Panc1 (cell line): Measurements from ENCODE around the gene ASIP. TPM values are rescaled to one million over a fixed set of nuclear protein-coding genes. Genes with fewer than 3 reads are reported as not detected.

Source experiments
- ATAC-seq: fragments of 200-7000 bp; cut with Tn5 transposase; 2 replicates; pipeline ENCODE4 v1.9.1; 2020; ENCODE audit warnings: mild to moderate bottlenecking, moderate library complexity
- BruUV-seq: library from RNA; stranded (reverse); fragments of 400-500 nt; replicated peaks from 2 replicates; lab custom pipeline; 2021; lab: Mats Ljungman, UMichigan
- CTCF ChIA-PET: fragments of 300-600 bp; sonication (Branson Sonifier 250); formaldehyde crosslinking; loops from one replicate; lab custom pipeline; 2022; ENCODE audit warnings: antibody characterized with exemption; lab: Charles Lee
- POLR2A ChIA-PET: fragments of 300-600 bp; sonication (Branson Sonifier 250); formaldehyde crosslinking; loops from one replicate; lab custom pipeline; 2022; ENCODE audit warnings: antibody characterized with exemption; lab: Charles Lee
- DNase-seq: peaks from one replicate; pipeline ENCODE4 v3.0.0-alpha.2; 2010; ENCODE audit warnings: low read depth, low spot score
- H3K27ac ChIP-seq: 2 replicates; pipeline ENCODE4 v1.5.1; 2011; ENCODE audit warnings: mild to moderate bottlenecking, low read length, inconsistent platforms
- H3K27me3 ChIP-seq: fragments of 200-500 bp; sonication (Bioruptor generic); 2 replicates; pipeline ENCODE4 v1.6.0; 2014; ENCODE audit warnings: low read length, inconsistent platforms; ENCODE audit not compliant: control insufficient read depth, insufficient read depth
- H3K36me3 ChIP-seq: fragments of 200-500 bp; sonication (Bioruptor generic); 2 replicates; pipeline ENCODE4 v1.5.1; 2014; ENCODE audit warnings: inconsistent platforms, mild to moderate bottlenecking, low read length, moderate library complexity; ENCODE audit not compliant: control insufficient read depth, insufficient read depth
- H3K4me1 ChIP-seq: 2 replicates; pipeline ENCODE4 v1.5.1; 2011; ENCODE audit warnings: inconsistent platforms, mild to moderate bottlenecking, low read length, moderate library complexity; ENCODE audit not compliant: control insufficient read depth, insufficient read depth
- H3K4me3 ChIP-seq, 2 experiments: 2 replicates each; pipeline ENCODE4 v1.5.1; 2011 to 2012; ENCODE audit warnings: low read depth in 2 of 2, low read length in 2 of 2, mild to moderate bottlenecking in 2 of 2, inconsistent platforms in 1 of 2, moderate library complexity in 1 of 2
- H3K9me3 ChIP-seq: fragments of 200-500 bp; sonication (Bioruptor generic); 2 replicates; pipeline ENCODE4 v1.5.1; 2014; ENCODE audit warnings: low read depth, mild to moderate bottlenecking, inconsistent platforms, low read length, moderate library complexity; ENCODE audit not compliant: control insufficient read depth, insufficient read depth
- CTCF ChIP-seq: fragments of 450-650 bp; IDR thresholded peaks from 2 replicates; pipeline ENCODE4 v1.5.1; 2017; ENCODE audit warnings: mild to moderate bottlenecking
- POLR2AphosphoS5 ChIP-seq: IDR thresholded peaks from 2 replicates; pipeline ENCODE4 v1.6.1; 2012; ENCODE audit warnings: mild to moderate bottlenecking, low read depth, low read length, moderate library complexity
- REST ChIP-seq, 2 experiments: IDR thresholded peaks; 2 replicates each; pipeline ENCODE4 v1.6.1; 2011 to 2012; ENCODE audit warnings: low read depth in 2 of 2, control low read depth in 1 of 2, low read length in 1 of 2, mild to moderate bottlenecking in 1 of 2, moderate library complexity in 1 of 2; ENCODE audit not compliant: insufficient read depth in 1 of 2
- SIN3A ChIP-seq: IDR thresholded peaks from 2 replicates; pipeline ENCODE4 v1.6.1; 2012; ENCODE audit warnings: low read depth, mild to moderate bottlenecking, low read length, moderate library complexity, borderline replicate concordance; ENCODE audit not compliant: insufficient read depth
- TCF7L2 ChIP-seq: IDR thresholded peaks from 2 replicates; pipeline ENCODE4 v1.6.1; 2011; ENCODE audit warnings: mild to moderate bottlenecking, low read depth, low read length, inconsistent platforms
- in situ Hi-C: cut with HindIII; loops from 2 replicates; pipeline ENCODE4 v1.10.0; 2016; ENCODE audit warnings: low sequenced_read_pairs, low pct_unique_long_range_greater_than_20kb
- intact Hi-C: fragments of 100-400 bp; cut with micrococcal nuclease; formaldehyde crosslinking; loops from one replicate; pipeline ENCODE4 v1.10.0; 2022; ENCODE audit not compliant: unreplicated experiment
- total RNA-seq: library from RNA; stranded (reverse); gene quantifications from one replicate; pipeline ENCODE4 v1.2.1, GENCODE V29; 2021; ENCODE audit not compliant: unreplicated experiment

Gene ASIP
- total RNA-seq, 1 experiment from 2014 or later, result not detected

- Histone ChIP-seq H3K9me3 (peaks cover 17% of the 10 kb centered on the region; the same call in 1 of the 2 replicates), H3K27me3 (no peaks in the 10 kb centered on the region), H3K4me3 (no peak overlapping the region), H3K4me1 (peaks cover 8% of the 10 kb centered on the region), H3K36me3 (no peaks in the 10 kb centered on the region), H3K27ac (no peak overlapping the region)
- DNase-seq (no peak), ATAC-seq (no peak)
- in situ Hi-C loops, result no loop called here
- TF ChIP-seq POLR2AphosphoS5, result no peak
- TF ChIP-seq CTCF, result no peak
- TF ChIP-seq REST (IDR thresholded peaks at IDR 0.05; ENCODE audit: insufficient read depth in 1 of 2, low read depth in 2 of 2, low read length in 1 of 2), result no peak
- TF ChIP-seq SIN3A, result no peak
- TF ChIP-seq TCF7L2, result no peak
- intact Hi-C loops, result no loop called here
- BruUV-seq, result no TSS peak
- CTCF ChIA-PET, result no interaction called here
- POLR2A ChIA-PET, result no interaction called here
Observed at GRCh38 chr20:34213213-34213612, 28.0 kb upstream of the ASIP start.

- no peak for TF ChIP-seq REST (IDR thresholded peaks at IDR 0.05; ENCODE audit: insufficient read depth in 1 of 2, low read depth in 2 of 2, low read length in 1 of 2)
- TF ChIP-seq SIN3A, result no peak
- no peak for TF ChIP-seq CTCF
- Histone ChIP-seq H3K27ac (peak overlapping the region; percentile 78; the same call in 1 of the 2 replicates), H3K9me3 (peaks cover 17% of the 10 kb centered on the region; the same call in 1 of the 2 replicates), H3K36me3 (no peaks in the 10 kb centered on the region), H3K4me3 (peak overlapping the region; percentile 49 to 59), H3K27me3 (no peaks in the 10 kb centered on the region), H3K4me1 (peaks cover 8% of the 10 kb centered on the region)
- BruUV-seq, result no TSS peak
- CTCF ChIA-PET, result no interaction called here
- in situ Hi-C loops, result no loop called here
- peak; percentile 97 for ATAC-seq
- intact Hi-C loops, result no loop called here
- no peak for DNase-seq
- POLR2A ChIA-PET, result interaction anchor here (0.6 to 0.7 kb wide), 2 partner anchors 44 to 379 kb away, joined by 3 to 6 read pairs; no protein-coding TSS in a partner anchor
Observed at GRCh38 chr20:34215711-34216381, 25.4 kb upstream of the ASIP start.
